Natural killer cell (primary cell): ENCODE measurements around the gene TMEM271. TPM values are rescaled to one million over a fixed set of nuclear protein-coding genes. Genes with fewer than 3 reads are reported as not detected.

Experiments used
- ATAC-seq, 3 donors: fragments of 150-1000 bp in 2 of 3; fragments of 200-7000 bp in 1 of 3; cut with Tn5 transposase; 1 replicate in 1 of 3; 2 replicates in 2 of 3; pipeline ENCODE4 v1.10.0; 2021; ENCODE audit warnings: mild to moderate bottlenecking in 2 of 3, moderate library complexity in 2 of 3
- DNase-seq, 2 donors: peaks; one replicate each; pipeline versions ENCODE4 v3.0.0 to v3.0.0-alpha.2; 2013 to 2021; ENCODE audit warnings: mixed read lengths in 1 of 2
- H3K27ac ChIP-seq: one replicate; pipeline ENCODE4 v1.5.1; 2013; ENCODE audit warnings: mild to moderate bottlenecking, low read length
- H3K27me3 ChIP-seq: one replicate; pipeline ENCODE4 v1.6.1; 2013; ENCODE audit warnings: low read length; ENCODE audit not compliant: control insufficient read depth, insufficient read depth
- H3K36me3 ChIP-seq: one replicate; pipeline ENCODE4 v1.6.1; 2013; ENCODE audit warnings: low read length; ENCODE audit not compliant: control insufficient read depth, insufficient read depth
- H3K4me1 ChIP-seq: one replicate; pipeline ENCODE4 v1.6.1; 2013; ENCODE audit warnings: low read length; ENCODE audit not compliant: control insufficient read depth, insufficient read depth
- H3K4me3 ChIP-seq: one replicate; pipeline ENCODE4 v1.5.1; 2013; ENCODE audit warnings: low read length
- H3K9me3 ChIP-seq: one replicate; pipeline ENCODE4 v1.6.1; 2013; ENCODE audit warnings: low read length; ENCODE audit not compliant: control insufficient read depth, insufficient read depth
- H3K27ac Mint-ChIP-seq, 2 donors: one replicate each; pipeline ENCODE4 v1.8.0; 2022; ENCODE audit warnings: mild to moderate bottlenecking in 2 of 2, mixed read lengths in 2 of 2, moderate library complexity in 1 of 2
- H3K27me3 Mint-ChIP-seq, 2 donors: one replicate each; pipeline ENCODE4 v1.8.0; 2022; ENCODE audit warnings: low read depth in 2 of 2, mixed read lengths in 2 of 2
- H3K36me3 Mint-ChIP-seq: one replicate; pipeline ENCODE4 v1.8.0; 2022; ENCODE audit warnings: mixed read lengths
- H3K4me1 Mint-ChIP-seq, 2 donors: one replicate each; pipeline ENCODE4 v1.8.0; 2022; ENCODE audit warnings: mixed read lengths in 2 of 2
- H3K4me3 Mint-ChIP-seq: one replicate; pipeline ENCODE4 v1.8.0; 2022; ENCODE audit warnings: mild to moderate bottlenecking, moderate library complexity, mixed read lengths
- H3K9me3 Mint-ChIP-seq, 2 donors: one replicate each; pipeline ENCODE4 v1.8.0; 2022; ENCODE audit warnings: mixed read lengths in 2 of 2
- CTCF ChIP-seq: fragments of 200-600 bp; IDR thresholded peaks from one replicate; pipeline ENCODE4 v1.8.0; 2022; ENCODE audit warnings: antibody characterized with exemption
- WGBS: methylation state at CpG from one replicate; pipeline ENCODE4 v1.1.7; 2013; ENCODE audit warnings: missing lambda C conversion rate; ENCODE audit not compliant: insufficient coverage; 5-methylcytosine and 5-hydroxymethylcytosine counted together
- intact Hi-C: fragments of 100-400 bp; cut with micrococcal nuclease; formaldehyde crosslinking; loops from one replicate; pipeline ENCODE4 v1.14.2; 2022
- total RNA-seq, 4 donors: library from RNA; stranded (reverse); fragments of 120-200 nt in 1 of 4; gene quantifications; one replicate each; pipeline versions ENCODE4 v1.2.3 to v1.2.4, GENCODE V29; 2013 to 2022

TMEM271 gene
- total RNA-seq, 3 donors from 2014 or later (not counting 1 experiment from before 2014, with no cell fraction given): not detected

- no peak for TF ChIP-seq CTCF
- no peaks in the 10 kb centered on the region for H3K36me3 ChIP-seq
- no peak overlapping the region for H3K27ac Mint-ChIP-seq
- WGBS: 76% methylated on average over 18 of the region's 18 CpGs
- ATAC-seq (no peak), DNase-seq (no peak)
- H3K27me3 ChIP-seq: no peaks in the 10 kb centered on the region
- no peaks in the 10 kb centered on the region for H3K9me3 Mint-ChIP-seq
- no peaks in the 10 kb centered on the region for H3K4me1 ChIP-seq
- H3K9me3 ChIP-seq: no peaks in the 10 kb centered on the region
- peaks cover 6% of the 10 kb centered on the region in 2 donors for H3K27me3 Mint-ChIP-seq
- H3K4me3 ChIP-seq: no peak overlapping the region
- no peak overlapping the region for H3K4me3 Mint-ChIP-seq
- H3K4me1 Mint-ChIP-seq: no peaks in the 10 kb centered on the region
- intact Hi-C loops: no loop called here
- H3K36me3 Mint-ChIP-seq: no peaks in the 10 kb centered on the region
- no peak overlapping the region for H3K27ac ChIP-seq
Observed at GRCh38 chr4:617644-618641, 41.8 kb upstream of the TMEM271 start.

- no peak overlapping the region for H3K4me3 Mint-ChIP-seq
- no peak for TF ChIP-seq CTCF
- intact Hi-C loops: no loop called here
- H3K36me3 ChIP-seq: no peaks in the 10 kb centered on the region
- H3K4me1 ChIP-seq: no peaks in the 10 kb centered on the region
- DNase-seq (peak in 1 of 2 donors; percentile 8), ATAC-seq (no peak)
- no peaks in the 10 kb centered on the region for H3K27me3 ChIP-seq
- H3K36me3 Mint-ChIP-seq: no peaks in the 10 kb centered on the region
- H3K9me3 Mint-ChIP-seq: no peaks in the 10 kb centered on the region
- no peaks in the 10 kb centered on the region for H3K4me1 Mint-ChIP-seq
- no peak overlapping the region for H3K27ac ChIP-seq
- no peak overlapping the region for H3K27ac Mint-ChIP-seq
- no peaks in the 10 kb centered on the region for H3K9me3 ChIP-seq
- H3K4me3 ChIP-seq: no peak overlapping the region
- peaks cover 6% of the 10 kb centered on the region in 2 donors for H3K27me3 Mint-ChIP-seq
- 96% methylated on average over 27 of the region's 27 CpGs for WGBS
Observed at GRCh38 chr4:616911-617643, 41.0 kb upstream of the TMEM271 start.

GRCh38 chr4:616091-616490 lies 40.0 kb upstream of the TMEM271 start:
- Histone ChIP-seq H3K27ac (no peak overlapping the region), H3K4me3 (no peak overlapping the region), H3K4me1 (no peaks in the 10 kb centered on the region), H3K27me3 (no peaks in the 10 kb centered on the region), H3K36me3 (no peaks in the 10 kb centered on the region), H3K9me3 (no peaks in the 10 kb centered on the region)
- no peaks in the 10 kb centered on the region for H3K36me3 Mint-ChIP-seq
- 96% methylated on average over 1 of the region's 1 CpG for whole genome bisulfite sequencing
- no peak overlapping the region for H3K4me3 Mint-ChIP-seq
- ATAC-seq (no peak), DNase-seq (no peak)
- no peaks in the 10 kb centered on the region for H3K4me1 Mint-ChIP-seq
- peaks cover 6% of the 10 kb centered on the region in 2 donors for H3K27me3 Mint-ChIP-seq
- no peak for TF ChIP-seq CTCF
- no peaks in the 10 kb centered on the region for H3K9me3 Mint-ChIP-seq
- intact Hi-C loops: no loop called here
- no peak overlapping the region for H3K27ac Mint-ChIP-seq
